Activated CD4-positive, alpha-beta T cell treated with anti-CD3 and anti-CD28 coated beads for 48 hours (primary cell): ENCODE data around the gene LRP8.

Experiments used
- DNase-seq: peaks from one replicate; pipeline ENCODE4 v3.0.0-alpha.2; 2020

The LRP8 gene

GRCh38 chr1:53339736-53340635 lies 12.1 kb upstream of the LRP8 start:
- no peak for DNase-seq

GRCh38 chr1:53338423-53338822 lies 10.6 kb upstream of the LRP8 start:
- DNase-seq: no peak

GRCh38 chr1:53337499-53337898 lies 9.6 kb upstream of the LRP8 start:
- no peak for DNase-seq

- DNase-seq: no peak
Observed at GRCh38 chr1:53336146-53336545, 8.3 kb upstream of the LRP8 start.

GRCh38 chr1:53335661-53336060 lies 7.8 kb upstream of the LRP8 start:
- no peak for DNase-seq

GRCh38 chr1:53334781-53335180 lies 6.9 kb upstream of the LRP8 start:
- DNase-seq: no peak

- DNase-seq: no peak
Observed at GRCh38 chr1:53334312-53334711, 6.4 kb upstream of the LRP8 start.

GRCh38 chr1:53332833-53333232 lies 5.0 kb upstream of the LRP8 start:
- no peak for DNase-seq

- no peak for DNase-seq
Observed at GRCh38 chr1:53332186-53332564, 4.3 kb upstream of the LRP8 start.

- no peak for DNase-seq
Observed at GRCh38 chr1:53331446-53332185, 3.7 kb upstream of the LRP8 start.

- DNase-seq: no peak
Observed at GRCh38 chr1:53330819-53331218, 2.9 kb upstream of the LRP8 start.

GRCh38 chr1:53328541-53329499 lies 950 bp upstream of the LRP8 start:
- peak; percentile 37 for DNase-seq

- peak; percentile 70 for DNase-seq
Observed at GRCh38 chr1:53327182-53327913, 522 bp downstream of the LRP8 start.

- no peak for DNase-seq
Observed at GRCh38 chr1:53326598-53327181, 1.2 kb downstream of the LRP8 start.

GRCh38 chr1:53326088-53326597 lies 1.7 kb downstream of the LRP8 start:
- peak; percentile 96 for DNase-seq

- DNase-seq: peak; percentile 15
Observed at GRCh38 chr1:53325326-53326087, 2.4 kb downstream of the LRP8 start.

- DNase-seq: no peak
Observed at GRCh38 chr1:53324728-53325297, 3.1 kb downstream of the LRP8 start.

GRCh38 chr1:53324321-53324720 lies 3.5 kb downstream of the LRP8 start:
- no peak for DNase-seq

- no peak for DNase-seq
Observed at GRCh38 chr1:53323316-53323715, 4.6 kb downstream of the LRP8 start.
